GM12878 (cell line): ENCODE data around the gene RAB15. TPM values are rescaled to one million over a fixed set of nuclear protein-coding genes. Genes with fewer than 3 reads are reported as not detected.

Experiments
- CBX3 ChIP-seq: fragments of 200-600 bp; sonication (generic); IDR thresholded peaks from 2 replicates; pipeline ENCODE4 v1.6.1; 2016; ENCODE audit warnings: low read depth, borderline replicate concordance
- ETV6 ChIP-seq, 2 experiments: fragments of 450-650 bp in 1 of 2; IDR thresholded peaks in 1 of 2; conservative IDR thresholded peaks in 1 of 2; 2 replicates each; pipeline ENCODE4 v1.6.1; 2014; ENCODE audit warnings: antibody characterized with exemption in 1 of 2, borderline replicate concordance in 1 of 2, low read depth in 1 of 2, mild to moderate bottlenecking in 1 of 2, moderate library complexity in 1 of 2
- FOXM1 ChIP-seq: IDR thresholded peaks from 2 replicates; pipeline ENCODE4 v1.6.1; 2012; ENCODE audit warnings: low read depth, mild to moderate bottlenecking, inconsistent platforms, low read length, moderate library complexity
- IKZF2 ChIP-seq, 2 experiments: fragments of 450-650 bp; IDR thresholded peaks; 2 replicates each; pipeline ENCODE4 v1.6.1; 2017; ENCODE audit warnings: mild to moderate bottlenecking in 2 of 2, moderate library complexity in 2 of 2
- KLF5 ChIP-seq: fragments of 450-650 bp; IDR thresholded peaks from 2 replicates; pipeline ENCODE4 v1.6.1; 2014; ENCODE audit warnings: mild to moderate bottlenecking; ENCODE audit not compliant: partially characterized antibody
- MEF2A ChIP-seq: IDR thresholded peaks from 2 replicates; pipeline ENCODE4 v1.6.1; 2011; ENCODE audit warnings: low read depth, mild to moderate bottlenecking, low read length, moderate library complexity; ENCODE audit not compliant: insufficient read depth
- PAX8 ChIP-seq: fragments of 450-650 bp; IDR thresholded peaks from 2 replicates; pipeline ENCODE4 v1.6.1; 2017; ENCODE audit warnings: mild to moderate bottlenecking, moderate library complexity
- PRDM15 ChIP-seq: fragments of 450-650 bp; formaldehyde crosslinking; IDR thresholded peaks from 2 replicates; pipeline ENCODE4 v1.4.0; 2020; ENCODE audit warnings: mild to moderate bottlenecking, moderate library complexity
- SREBF2 ChIP-seq: IDR thresholded peaks from 2 replicates; pipeline ENCODE4 v1.6.1; 2012; ENCODE audit warnings: mild to moderate bottlenecking, low read length
- USF1 ChIP-seq: IDR thresholded peaks from 2 replicates; pipeline ENCODE4 v1.6.1; 2011; ENCODE audit warnings: borderline replicate concordance, low read depth, mild to moderate bottlenecking, moderate library complexity, mixed read lengths, low read length; ENCODE audit not compliant: insufficient read depth; ENCODE audit errors: extremely low read length
- YY1 ChIP-seq: IDR thresholded peaks from 2 replicates; pipeline ENCODE4 v1.6.1; 2011; ENCODE audit warnings: low read depth, mild to moderate bottlenecking, low read length
- ZSCAN29 ChIP-seq: fragments of 450-650 bp; IDR thresholded peaks from 2 replicates; pipeline ENCODE4 v1.6.1; 2017; ENCODE audit warnings: mild to moderate bottlenecking, moderate library complexity
- polyA plus RNA-seq, 11 experiments: library from polyadenylated mRNA; depleted of rRNA in 4 of 11; unstranded in 6 of 11; stranded (reverse) in 5 of 11; fragments of >200 nt; fragmentation: Nextera tagmentation in 4 of 11; fragmentation: Illumina TruSeq in 1 of 11; extraction: Ambion mirVana in 4 of 11; extraction: Trizol in 1 of 11; gene quantifications; 1 replicate in 1 of 11; 2 replicates in 10 of 11; pipeline versions ENCODE4 v1.2.1 to v1.2.3, GENCODE V29; 2011 to 2016; ENCODE audit warnings: inconsistent platforms in 2 of 11, missing spikeins in 2 of 11, low read depth in 1 of 11
- total RNA-seq, 4 experiments: library from RNA; depleted of rRNA in 3 of 4; stranded (reverse); fragments of >200 nt in 3 of 4; fragmentation: Illumina TruSeq in 1 of 4; extraction: Trizol in 1 of 4; gene quantifications; 2 replicates each; pipeline versions ENCODE4 v1.2.1 to v1.2.3, GENCODE V29; 2013 to 2021

The RAB15 gene
- total and polyA plus RNA-seq, 10 of the 15 experiments (the other 5 are each of a cell fraction or from before 2014, with no cell fraction given), result 0.32 to 3.9 (median 2.1) TPM

DNA sequence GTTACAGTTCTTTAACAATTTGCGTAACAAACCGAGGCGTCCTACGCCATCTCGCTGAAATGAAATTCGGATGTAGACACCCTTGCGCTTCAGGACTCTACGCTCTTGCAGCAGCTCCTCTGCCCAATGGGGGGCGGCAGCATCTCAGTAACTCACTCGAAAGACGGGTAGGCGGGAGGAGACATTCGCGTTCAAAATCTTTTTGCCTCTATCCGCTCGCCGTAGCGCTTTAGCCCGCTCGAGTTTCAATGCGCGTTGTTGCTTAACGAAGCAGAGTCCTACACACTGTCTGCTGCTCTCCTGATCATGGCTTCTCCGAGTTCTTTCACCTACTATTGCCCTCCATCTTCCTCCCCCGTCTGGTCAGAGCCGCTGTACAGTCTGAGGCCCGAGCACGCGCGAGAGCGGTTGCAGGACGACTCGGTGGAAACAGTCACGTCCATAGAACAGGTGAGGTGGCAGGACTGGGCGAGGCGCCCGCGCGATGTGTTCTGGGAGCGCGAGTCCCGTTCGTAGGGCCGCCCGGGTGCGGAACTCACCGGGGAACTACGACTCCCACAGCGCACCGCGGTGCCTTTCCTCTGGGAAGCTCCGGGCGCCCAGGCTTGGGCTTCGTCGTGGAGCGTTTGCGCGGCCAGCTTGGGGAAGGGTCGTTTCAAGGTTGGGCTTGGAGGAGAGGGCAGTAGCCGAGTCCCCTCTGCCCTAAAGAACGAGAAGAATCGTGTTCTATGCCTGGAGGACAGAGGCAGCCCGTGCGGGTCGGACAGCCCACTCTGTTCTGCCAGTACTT, 14.7 kb upstream of the RAB15 start, which contains the start of gene FNTB (continued):
- TF ChIP-seq PAX8 (no peak), KLF5 (peak; percentile 83), IKZF2 (IDR thresholded peaks at IDR 0.05) (peak; percentile 83 to 84), PRDM15 (no peak), SREBF2 (no peak), ETV6 (conservative IDR thresholded peaks at IDR 0.05 in 1 of 2, IDR thresholded peaks at IDR 0.05 in 1 of 2; ENCODE audit: borderline replicate concordance in 1 of 2, low read depth in 1 of 2) (peak in 1 of 2 experiments; percentile 15; a peak in 1 of 4 replicates), CBX3 (no peak), ZSCAN29 (peak; percentile 83), MEF2A (peak; percentile 26; the same call in 1 of the 2 replicates), USF1 (no peak), YY1 (peak; percentile 72; the same call in 1 of the 2 replicates), FOXM1 (peak; percentile 41; the same call in 1 of the 2 replicates)
